Fibroblast of the conjunctiva (primary cell): Measurements from ENCODE around the gene CNIH1.
A peak's percentile ranks its signal among the peaks of the same experiment; 100 is the strongest.

ENCODE experiments used
- DNase-seq: peaks from one replicate; pipeline ENCODE4 v3.0.0-alpha.2; 2010; ENCODE audit warnings: low read depth

CNIH1 gene

DNA sequence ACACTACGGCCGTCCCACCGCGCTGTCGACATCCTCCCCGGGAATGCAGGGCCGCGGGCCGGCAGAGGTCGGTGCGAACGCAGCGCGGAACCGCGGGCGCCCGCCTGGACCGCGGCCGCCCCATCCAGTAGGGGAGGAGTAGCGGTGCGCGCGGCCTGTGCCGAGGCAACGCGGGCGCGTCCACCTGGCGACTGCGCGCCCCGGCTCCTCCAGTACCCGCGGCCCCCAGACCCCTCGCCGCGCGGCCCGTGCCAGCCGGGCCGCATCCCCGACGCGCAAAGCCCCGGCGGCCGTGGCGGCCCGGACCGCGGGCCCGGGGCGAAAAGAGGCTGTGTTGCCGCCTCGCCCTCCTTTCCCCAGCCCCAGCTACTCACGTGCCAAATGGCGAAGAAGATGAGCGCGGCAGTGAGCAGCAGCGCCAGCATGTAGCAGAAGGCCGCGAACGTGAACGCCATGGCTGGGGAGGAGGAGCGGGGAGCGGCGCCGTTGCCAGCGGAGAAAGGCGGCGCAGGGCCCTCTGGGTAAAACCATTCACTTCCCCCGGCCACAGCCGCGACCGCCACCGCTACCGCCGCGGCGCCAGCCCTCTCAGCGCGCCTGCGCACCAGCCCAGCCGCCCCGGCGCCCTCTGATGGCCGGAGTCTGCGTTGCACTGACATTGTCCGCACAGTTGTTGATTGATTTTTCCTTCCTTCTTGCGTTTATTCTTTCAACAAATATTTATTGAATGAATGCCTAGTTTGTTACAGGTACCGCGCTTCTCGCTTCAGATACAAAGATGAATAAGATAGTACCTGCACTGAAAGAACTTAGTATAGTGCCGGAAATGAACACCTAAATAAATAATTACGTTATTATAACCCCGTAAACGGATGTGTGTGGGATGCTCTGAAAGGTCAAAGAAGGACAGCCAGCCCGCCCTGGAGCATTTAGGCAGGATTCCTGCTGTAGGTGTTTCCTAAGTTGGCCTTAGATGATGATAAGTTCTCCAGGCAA, at the start of gene CNIH1:
CNIH1 (minus strand) TSS at position 502 of the 996 bp plus-strand sequence; CDS start at position 455, 47 bp downstream.
- peak; percentile 83 for DNase-seq

DNA sequence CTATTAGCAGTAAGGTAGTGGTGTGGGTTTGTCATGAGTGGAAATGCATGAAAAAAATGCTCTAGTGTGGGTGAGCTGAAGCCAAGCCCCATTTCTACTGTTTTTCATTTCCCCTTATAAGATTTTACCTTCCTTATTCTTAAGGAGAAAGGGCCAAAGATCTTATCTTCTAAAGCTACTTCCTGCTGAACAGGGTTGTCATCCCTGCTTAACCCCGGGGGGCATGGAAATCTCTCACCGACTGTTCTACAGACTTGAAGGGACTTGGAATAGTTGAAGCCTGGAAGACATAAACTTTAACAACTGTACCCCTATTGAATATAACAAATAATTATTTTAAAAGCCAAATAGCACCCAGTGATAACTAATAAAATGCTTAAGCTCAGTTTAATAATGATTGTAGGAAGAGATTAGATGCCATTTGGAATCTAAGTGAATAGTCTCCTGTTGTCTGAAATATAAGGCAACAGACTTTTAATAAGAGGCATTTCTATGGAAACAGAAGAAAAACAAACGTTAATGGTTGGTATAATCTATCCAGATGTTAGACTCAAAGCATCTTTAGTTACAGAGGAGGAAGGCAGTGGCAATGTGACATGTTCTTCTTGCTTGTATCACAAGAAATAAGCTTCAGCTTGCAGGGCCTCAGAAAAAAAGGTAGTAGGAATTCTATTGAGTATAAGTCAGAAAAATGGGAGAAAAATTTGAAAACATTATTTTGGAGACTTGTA, 49.4 kb upstream of the CNIH1 start:
- no peak for DNase-seq

DNA sequence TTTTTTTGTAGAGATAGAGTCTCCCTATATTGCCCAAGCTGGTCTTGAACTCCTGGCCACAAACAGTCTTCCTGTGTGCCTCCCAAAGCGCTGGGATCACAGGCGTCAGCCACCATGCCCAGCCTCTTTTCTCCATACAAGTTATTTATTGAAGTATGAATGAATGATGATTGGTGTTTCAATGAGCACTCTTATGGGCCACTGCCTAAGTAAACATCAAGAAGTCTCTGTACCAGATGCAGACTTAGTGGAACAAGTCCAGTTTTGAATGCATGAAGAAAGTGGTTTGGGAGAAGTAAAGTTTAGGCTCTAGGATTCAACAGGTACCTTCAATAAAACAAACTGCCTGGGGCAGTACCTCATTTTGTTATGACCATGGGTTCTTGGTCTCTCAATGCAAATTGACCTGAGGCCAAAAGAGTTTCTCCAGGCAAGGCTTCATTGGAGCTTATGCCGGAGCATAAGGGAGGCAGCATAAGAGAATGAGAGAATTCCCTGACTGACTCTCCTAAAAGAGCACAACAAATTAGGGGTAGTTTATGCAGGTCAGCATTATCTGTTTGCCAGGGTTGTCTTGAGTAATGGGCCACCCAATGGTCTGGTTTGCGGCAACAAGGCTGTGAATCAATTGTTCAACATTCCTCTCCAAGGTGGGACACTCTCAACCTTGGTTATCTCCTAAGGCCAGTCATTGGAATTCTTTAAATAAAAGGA, 48.7 kb upstream of the CNIH1 start:
- no peak for DNase-seq

DNA sequence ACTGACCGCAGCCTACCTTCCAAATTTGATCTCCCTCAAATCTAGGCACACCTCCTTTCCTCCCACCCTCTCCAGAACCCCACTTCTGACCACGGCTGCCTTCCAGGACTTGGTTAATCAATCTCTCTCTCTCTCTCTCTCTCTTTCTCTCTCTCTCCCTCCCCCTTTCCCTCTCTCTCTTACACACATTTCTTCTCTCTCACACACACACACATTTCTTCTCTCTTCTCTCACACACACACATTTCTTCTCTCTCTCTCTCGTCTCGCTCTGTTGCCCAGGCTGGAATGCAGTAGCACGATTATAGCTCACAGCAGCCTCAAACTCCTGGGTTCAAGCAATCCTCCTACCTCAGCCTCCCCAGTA, 48.1 kb upstream of the CNIH1 start:
- no peak for DNase-seq

DNA sequence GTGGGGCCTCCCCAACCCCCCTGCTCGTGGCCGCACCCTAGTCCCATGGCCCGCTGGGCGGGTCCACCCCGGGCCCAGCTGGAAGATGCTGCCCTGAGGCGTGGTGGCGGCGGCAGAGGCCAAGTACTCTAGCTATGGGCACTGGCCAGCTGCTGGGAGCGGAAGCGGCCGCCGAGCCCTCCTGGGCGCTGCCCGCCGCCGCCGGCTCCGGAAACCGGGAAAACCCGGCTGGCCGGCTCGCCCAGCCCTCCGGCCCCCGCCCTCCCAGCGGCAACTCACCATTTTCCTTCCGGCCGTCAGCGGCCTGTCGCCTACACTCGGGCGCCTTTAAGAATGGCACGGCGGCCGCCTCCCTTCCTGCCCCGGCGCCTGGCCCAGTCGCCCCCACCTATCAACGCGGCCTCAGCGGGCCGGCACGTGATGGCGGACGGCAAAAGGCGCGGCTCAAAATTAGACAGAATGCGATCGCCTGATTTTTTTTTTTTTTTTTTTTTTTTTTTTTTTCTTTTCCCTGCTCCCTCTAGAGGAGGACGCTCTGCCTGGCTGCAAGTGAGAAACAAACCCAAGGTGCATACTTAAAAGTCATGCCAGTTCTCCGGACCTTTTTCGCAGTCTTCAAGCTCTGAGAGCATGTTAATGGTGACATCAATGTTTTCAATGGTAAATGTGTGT, 47.6 kb upstream of the CNIH1 start, which contains the start of gene GMFB:
GMFB (minus strand) TSS at position 335 of the 672 bp plus-strand sequence; CDS start at position 282, 53 bp downstream.
- peak; percentile 87 for DNase-seq

DNA sequence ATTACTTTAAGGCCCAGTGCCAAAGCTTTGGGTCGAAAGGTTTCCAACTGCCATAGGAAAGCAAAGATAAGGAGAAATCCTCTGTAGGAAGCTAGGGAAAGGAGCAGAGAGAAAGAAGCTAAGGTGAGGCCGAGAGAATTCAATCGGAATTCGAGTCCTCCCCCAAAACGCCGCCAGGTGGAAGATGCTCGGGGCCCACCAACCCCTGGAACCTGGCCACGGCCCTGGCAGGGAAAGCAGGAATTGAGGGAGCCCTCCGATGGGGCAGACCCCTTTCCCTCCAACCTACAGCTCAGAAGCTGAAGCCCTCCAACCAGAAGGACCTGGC, 47.1 kb upstream of the CNIH1 start:
- no peak for DNase-seq

DNA sequence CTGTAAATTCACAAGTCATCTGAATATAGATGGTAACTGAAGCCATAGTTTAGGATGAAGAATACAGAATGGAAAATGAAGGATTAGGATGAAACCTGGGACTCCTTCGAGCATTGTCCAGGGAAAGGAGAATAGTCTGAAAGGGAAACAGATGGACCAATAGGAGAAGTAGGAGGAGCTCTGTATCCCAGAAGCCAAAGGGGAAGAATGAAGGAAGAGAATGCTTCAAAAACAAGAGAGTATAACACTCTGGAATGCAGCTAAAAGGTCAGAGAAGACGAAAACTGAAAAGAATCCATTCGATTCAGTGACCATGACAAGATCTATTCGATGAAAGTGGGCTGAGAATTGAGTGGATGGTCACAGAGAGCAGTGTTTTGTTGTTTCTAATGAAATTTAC, 46.6 kb upstream of the CNIH1 start:
- DNase-seq = no peak

DNA sequence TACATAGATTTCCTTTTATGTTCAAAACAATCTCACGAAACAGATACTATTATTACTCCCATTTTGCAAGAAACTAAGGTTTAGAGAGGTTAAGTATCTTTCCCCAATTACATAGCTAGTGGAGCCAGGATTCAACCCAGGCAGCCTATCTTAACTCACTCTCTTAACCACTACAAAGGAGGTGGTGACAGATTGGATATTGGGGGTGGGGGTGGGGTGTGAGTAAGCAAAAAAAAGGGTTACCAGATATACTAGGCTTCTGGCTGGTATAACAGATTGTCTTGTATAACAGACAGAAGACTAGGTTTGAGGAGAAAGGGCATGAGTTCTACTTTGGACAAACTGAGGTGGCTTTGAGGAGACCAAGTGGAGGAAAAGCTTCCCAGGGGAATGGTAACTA, 45.5 kb upstream of the CNIH1 start:
- DNase-seq = no peak

DNA sequence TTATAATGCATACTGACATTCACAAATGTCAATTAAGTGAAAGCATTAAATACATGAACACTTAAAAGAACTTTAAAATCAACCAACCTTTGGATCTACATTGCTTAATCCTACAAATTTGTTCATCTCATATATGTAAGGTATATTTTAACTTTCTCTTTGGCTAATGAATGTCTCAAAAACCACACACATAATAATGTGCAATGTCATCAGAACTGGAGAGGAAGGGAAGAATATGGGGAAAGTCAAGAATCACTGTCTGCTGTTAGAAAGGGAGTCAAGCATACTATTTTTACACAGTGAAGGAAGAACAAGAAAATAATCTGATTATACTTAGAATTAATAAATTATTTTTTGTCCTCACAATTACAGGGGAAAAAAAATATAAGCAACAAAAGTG, 42.7 kb upstream of the CNIH1 start:
- no peak for DNase-seq

DNA sequence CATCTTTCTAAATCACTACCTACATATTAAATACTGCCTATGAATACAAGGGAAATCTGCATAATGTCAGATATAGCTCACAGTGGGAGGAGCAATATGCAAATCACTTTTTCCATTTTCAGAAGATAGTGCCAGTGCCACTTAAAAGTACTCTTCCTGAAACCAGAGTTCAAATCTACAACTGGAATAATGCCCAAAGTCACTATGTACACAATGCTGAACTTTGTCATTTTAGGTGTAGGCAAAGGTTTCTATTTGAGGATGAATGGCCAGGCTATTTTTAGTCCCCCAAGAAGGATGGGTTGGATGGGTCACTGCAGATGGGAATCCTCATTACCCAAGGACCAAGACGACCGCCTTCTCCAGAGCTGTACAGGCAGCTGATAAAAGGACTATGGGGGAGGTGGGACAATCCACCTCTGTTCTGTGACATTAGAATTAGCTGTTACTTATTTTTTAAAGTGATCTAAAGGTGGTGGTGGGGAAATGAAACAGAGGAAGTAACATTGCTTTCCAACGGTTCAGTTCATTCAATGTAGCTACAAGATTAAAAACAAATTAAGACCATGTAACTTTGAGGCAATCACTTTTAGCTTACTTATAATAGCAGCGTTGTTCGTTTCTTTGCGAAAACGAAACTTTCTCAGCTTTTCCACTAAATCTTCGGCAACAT, 42.0 kb upstream of the CNIH1 start:
- DNase-seq = no peak

DNA sequence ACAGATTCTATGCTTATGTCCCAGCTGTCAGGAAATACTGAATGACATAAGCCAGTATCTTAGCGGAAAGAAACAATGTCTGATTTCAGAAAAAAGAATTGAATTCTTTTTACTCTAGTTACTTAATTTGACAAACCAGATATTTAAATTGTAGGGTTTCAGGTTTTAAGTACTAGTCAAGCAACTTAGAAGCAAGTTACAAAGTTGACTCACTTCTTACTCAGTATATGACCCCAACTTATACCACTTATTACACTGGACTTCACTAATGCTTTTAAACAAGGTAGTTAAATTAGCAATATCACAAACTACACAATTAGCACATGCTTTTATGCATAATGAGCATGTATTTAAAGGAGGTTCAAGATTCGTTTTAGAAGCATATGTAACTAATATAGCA, 40.5 kb upstream of the CNIH1 start:
- DNase-seq = no peak

DNA sequence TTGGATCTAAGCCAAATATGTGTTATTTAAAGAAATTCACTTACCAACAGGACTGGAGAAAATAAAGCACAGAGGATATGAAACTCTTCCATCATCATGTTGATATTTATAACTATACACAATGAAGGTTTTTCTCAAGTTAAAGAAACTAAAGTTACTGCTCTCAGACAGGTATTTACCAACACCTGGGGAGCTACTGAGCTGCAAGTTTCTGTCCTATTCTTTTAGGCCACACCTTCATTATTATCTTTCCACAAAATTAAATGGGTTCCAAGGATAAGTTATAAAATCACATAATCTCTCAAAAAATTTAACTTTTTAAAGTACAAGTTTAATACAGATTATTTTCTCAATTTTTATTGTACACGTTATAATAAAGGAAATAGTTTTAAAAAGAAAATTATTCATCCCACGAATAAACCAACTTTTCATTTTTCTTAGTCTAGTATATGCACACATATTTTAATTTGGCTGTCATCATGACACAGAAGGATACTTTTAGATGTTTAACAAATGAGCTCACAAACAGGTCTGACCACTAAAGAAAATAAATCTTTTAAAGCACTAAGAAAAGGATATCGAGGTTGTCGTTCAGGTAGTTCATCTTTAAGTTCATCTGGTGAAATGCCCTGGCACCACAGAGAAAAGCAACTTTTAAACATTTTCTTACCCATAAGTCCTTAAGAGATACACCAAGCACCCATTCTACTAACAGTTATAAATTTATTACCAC, 39.8 kb upstream of the CNIH1 start:
- DNase-seq = no peak

DNA sequence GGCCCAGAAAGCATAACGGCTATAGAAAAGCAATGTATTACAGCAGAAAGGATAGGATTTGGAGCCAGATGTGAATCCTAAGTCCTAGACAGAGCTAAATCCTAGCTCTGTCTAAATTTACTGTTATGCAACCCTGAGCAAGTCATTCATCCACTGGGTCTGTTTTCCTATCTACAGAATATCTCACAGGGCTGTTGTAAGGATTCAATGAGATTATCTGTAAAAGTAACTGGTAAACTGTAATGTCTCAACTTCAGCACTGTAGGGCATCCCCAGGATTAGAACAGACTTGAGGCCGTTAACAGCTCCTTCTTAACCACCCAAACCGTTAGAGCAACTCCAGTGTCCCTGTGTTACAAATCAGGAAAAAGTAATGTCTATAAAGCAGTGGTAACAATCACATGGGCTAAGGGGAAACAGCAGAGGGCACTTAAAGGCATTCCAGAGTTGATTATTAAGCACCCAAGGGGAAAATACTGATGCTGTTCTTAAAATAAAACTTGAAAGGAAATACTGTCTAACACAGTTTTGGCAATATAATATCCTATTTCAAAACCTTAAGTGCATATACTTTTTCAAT, 37.6 kb upstream of the CNIH1 start:
- DNase-seq = no peak

DNA sequence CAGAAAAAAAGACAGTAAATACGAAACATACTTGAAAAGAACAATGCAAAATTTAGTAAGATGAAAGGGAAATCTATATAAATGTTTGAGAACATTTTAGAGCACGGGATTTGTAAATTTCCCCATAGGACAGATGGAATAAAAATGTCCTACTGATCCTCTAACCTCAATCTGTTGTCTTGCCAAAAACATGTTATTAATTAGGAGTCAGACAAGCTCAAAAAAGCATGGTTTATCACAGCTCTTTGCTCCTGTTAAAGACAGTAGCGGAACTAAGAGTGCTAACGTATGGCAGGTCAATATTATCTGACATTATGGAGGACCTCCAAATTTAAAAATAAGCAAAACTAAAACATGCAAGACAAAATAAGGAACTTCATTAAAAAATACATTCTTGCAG, 34.7 kb upstream of the CNIH1 start:
- no peak for DNase-seq

DNA sequence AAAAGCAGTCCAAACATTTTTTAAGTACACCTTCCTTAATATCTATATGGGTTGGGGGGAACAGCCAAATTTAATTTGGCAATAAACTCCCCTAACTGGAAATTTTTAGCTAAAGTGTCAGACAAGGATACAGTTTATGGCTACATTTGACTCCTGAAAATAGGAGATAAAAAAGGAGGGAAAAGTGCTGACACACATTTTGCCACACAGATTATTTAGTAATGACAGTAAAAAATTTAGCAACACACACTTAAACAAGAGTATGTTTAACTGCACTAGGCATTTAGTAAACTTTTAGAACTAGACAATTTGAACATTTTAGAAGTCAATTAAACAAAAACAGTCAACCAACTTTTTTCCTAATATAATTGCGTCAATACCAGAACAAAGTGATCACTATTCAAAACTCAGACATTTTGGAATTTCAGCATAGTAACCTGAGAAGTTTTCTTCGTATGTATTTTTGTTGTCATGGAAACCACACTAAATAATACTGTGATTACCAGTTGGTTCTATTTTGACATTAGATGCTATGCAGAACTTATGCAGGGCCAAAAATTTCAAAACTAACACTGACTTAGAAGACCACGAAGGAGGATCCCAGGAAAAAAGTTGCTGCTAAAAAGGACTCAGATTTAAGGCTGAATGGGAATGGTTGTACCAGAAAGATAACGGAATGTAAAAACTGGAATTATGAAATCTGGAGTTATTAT, 34.2 kb upstream of the CNIH1 start:
- DNase-seq = no peak

DNA sequence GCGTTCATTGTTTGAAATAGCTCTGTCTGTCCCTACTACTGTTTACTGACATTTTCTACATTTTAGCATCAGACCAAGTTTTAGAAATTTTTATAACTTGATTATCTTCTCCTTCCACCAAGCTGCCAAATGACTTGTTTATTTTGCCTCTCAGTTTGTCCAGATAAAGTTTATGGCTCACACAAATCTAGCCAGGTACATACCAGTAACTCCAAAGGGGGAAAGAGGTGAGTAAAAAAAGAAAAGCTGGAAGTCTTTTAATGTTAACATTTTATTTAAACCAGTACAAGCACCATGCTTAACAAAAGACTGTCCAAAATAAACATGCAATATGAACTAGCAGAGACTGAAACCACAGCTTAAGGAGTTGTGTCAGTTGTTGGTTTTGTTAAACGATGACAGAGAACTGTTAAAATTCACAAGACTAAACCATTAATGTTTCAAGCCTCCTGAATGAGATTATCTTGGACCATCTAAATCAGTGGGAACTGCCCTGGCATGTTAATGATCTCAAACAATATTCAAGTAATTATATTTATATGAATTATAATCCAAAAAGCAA, 33.1 kb upstream of the CNIH1 start:
- DNase-seq = no peak

DNA sequence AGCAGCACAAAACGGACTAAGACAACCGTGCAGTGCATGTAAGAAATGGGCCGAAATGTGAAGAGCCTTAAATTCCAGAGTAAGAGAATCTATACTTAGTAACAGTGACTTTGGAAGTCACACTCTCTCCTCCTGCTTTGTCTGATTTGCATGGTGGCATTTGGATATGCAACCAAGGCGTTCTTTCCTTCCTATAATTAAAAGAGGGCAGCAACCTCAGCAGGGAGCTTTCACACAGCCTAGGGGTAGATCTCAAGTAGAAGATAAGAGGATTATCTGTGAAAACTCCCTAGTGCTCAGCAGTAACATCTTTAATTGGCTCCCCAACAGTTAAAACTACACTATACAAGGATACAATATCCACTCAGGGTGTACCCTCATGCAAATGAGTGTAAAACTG, 31.1 kb upstream of the CNIH1 start:
- no peak for DNase-seq

DNA sequence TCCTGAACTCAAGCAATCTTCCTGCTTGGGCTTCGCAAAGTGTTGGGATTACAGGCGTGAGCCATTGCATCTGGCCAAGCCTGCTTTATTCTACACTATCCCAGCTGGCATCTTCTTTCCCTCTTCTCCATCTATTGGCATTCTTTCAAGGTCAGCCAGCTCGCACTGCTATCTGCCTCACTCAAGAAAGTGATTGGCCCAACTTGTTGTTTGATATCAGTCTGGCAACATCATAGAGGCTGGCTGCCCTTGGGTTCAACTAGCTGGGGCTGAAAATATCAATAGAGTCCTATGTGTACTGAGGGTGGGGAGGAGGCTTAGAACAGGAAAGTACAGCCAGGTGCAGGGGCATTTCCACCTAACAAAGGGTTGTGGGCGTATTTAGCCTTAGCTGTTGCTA, 30.5 kb upstream of the CNIH1 start:
- DNase-seq = no peak

DNA sequence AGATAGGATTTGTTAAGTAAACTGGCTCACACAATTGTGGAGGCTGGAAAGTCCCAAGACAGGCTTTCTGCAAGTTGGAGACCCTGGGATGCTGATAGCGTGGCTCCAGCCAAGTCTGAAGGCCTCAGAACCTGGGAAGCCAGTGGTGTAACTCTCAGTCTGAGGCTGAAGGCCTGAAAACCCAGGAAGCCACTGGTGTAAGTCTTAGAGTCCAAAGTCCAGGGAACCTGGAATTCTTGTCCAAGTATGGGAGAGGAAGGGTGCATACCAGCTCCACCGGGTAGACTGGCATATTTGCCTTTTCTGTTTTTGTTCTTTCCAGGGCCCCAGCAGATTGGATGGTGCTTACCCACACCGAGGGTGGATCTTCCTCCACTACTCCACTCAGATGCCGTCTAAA, 29.5 kb upstream of the CNIH1 start:
- no peak for DNase-seq
